Keratinocyte (primary cell): ENCODE results near the gene TEX19. TPM values are rescaled to one million over a fixed set of nuclear protein-coding genes. Genes with fewer than 3 reads are reported as not detected.

Experiments
- DNase-seq: peaks from one replicate; pipeline ENCODE4 v3.0.0-alpha.2; 2011; ENCODE audit warnings: low read depth, missing footprints, low spot score
- FAIRE-seq: peaks from 2 replicates; lab custom pipeline; 2011; peaks lifted over from hg19 to GRCh38; lab: Jason Lieb, UNC
- H2AFZ ChIP-seq: 2 replicates; pipeline ENCODE4 v1.6.0; 2012; ENCODE audit warnings: low read length, control low read depth, inconsistent platforms; ENCODE audit not compliant: control insufficient read depth
- H3K27ac ChIP-seq: 2 replicates; pipeline ENCODE4 v1.5.1; 2011; ENCODE audit warnings: low read length; ENCODE audit not compliant: control insufficient read depth, insufficient read depth
- H3K27me3 ChIP-seq: 3 replicates; pipeline ENCODE4 v1.6.0; 2011; ENCODE audit warnings: low read length; ENCODE audit not compliant: control insufficient read depth, insufficient read depth; ENCODE audit errors: extremely low read depth
- H3K36me3 ChIP-seq, 2 experiments: 2 replicates in 1 of 2; 3 replicates in 1 of 2; pipeline ENCODE4 v1.5.1; 2011; ENCODE audit warnings: low read length in 2 of 2, mild to moderate bottlenecking in 1 of 2; ENCODE audit not compliant: control insufficient read depth in 2 of 2, insufficient read depth in 2 of 2; ENCODE audit errors: extremely low read depth in 1 of 2
- H3K4me1 ChIP-seq: 3 replicates; pipeline ENCODE4 v1.5.1; 2011; ENCODE audit warnings: low read length; ENCODE audit not compliant: control insufficient read depth, insufficient read depth; ENCODE audit errors: extremely low read depth
- H3K4me2 ChIP-seq: 3 replicates; pipeline ENCODE4 v1.6.0; 2011; ENCODE audit warnings: low read depth, low read length; ENCODE audit not compliant: control insufficient read depth, insufficient read depth; ENCODE audit errors: extremely low read depth
- H3K4me3 ChIP-seq, 3 experiments: fragments of 200-600 bp in 1 of 3; sonication (generic) in 1 of 3; 2 replicates in 2 of 3; 3 replicates in 1 of 3; pipeline ENCODE4 v1.5.1; 2011 to 2016; ENCODE audit warnings: low read length in 3 of 3, mild to moderate bottlenecking in 3 of 3, control low read depth in 2 of 3, inconsistent platforms in 1 of 3, low read depth in 1 of 3, mixed read lengths in 1 of 3, mixed run types in 1 of 3, moderate library complexity in 1 of 3; ENCODE audit not compliant: control insufficient read depth in 2 of 3, insufficient read depth in 2 of 3; ENCODE audit errors: extremely low read depth in 1 of 3
- H3K79me2 ChIP-seq: 2 replicates; pipeline ENCODE4 v1.6.0; 2012; ENCODE audit warnings: low read length; ENCODE audit not compliant: control insufficient read depth, insufficient read depth
- H3K9ac ChIP-seq: 3 replicates; pipeline ENCODE4 v1.6.0; 2011; ENCODE audit warnings: low read length; ENCODE audit not compliant: control insufficient read depth, insufficient read depth; ENCODE audit errors: extremely low read depth
- H3K9me1 ChIP-seq: 3 replicates; pipeline ENCODE4 v1.6.0; 2011; ENCODE audit warnings: low read length; ENCODE audit not compliant: control insufficient read depth, insufficient read depth; ENCODE audit errors: extremely low read depth
- H3K9me3 ChIP-seq: 2 replicates; pipeline ENCODE4 v1.5.1; 2012; ENCODE audit warnings: low read depth, low read length; ENCODE audit not compliant: control insufficient read depth
- H4K20me1 ChIP-seq: 3 replicates; pipeline ENCODE4 v1.6.0; 2011; ENCODE audit warnings: low read length; ENCODE audit not compliant: control insufficient read depth, insufficient read depth; ENCODE audit errors: extremely low read depth
- CTCF ChIP-seq, 3 experiments: IDR thresholded peaks in 1 of 3; conservative IDR thresholded peaks in 1 of 3; optimal IDR thresholded peaks in 1 of 3; 2 replicates in 2 of 3; 3 replicates in 1 of 3; pipeline versions ENCODE3 to v1.5.1; 2011; ENCODE audit warnings: low read length in 3 of 3, mild to moderate bottlenecking in 3 of 3, moderate library complexity in 2 of 3, control low read depth in 1 of 3, inconsistent platforms in 1 of 3; ENCODE audit not compliant: insufficient read depth in 2 of 3; ENCODE audit errors: extremely low read depth in 1 of 3
- EZH2 ChIP-seq: IDR thresholded peaks from one replicate; pipeline ENCODE4 v1.6.1; 2012; ENCODE audit warnings: inconsistent platforms, mild to moderate bottlenecking, low read length, moderate library complexity
- dilution Hi-C: fragments of 300-500 bp; cut with MboI; formaldehyde crosslinking; loops from one replicate; pipeline ENCODE4 v1.7.0; 2020; ENCODE audit warnings: low sequenced_read_pairs; ENCODE audit not compliant: extremely low pct_ligation_motif_present
- polyA plus RNA-seq, 5 experiments: library from polyadenylated mRNA; depleted of rRNA in 3 of 5; stranded (reverse) in 3 of 5; stranded (forward) in 1 of 5; unstranded in 1 of 5; fragments of >200 nt; gene quantifications; 1 replicate in 1 of 5; 2 replicates in 3 of 5; 3 replicates in 1 of 5; pipeline versions ENCODE4 v1.2.1 to v1.2.3, GENCODE V29; 2011 to 2012; ENCODE audit warnings: missing spikeins in 2 of 5, low read depth in 1 of 5, low replicate concordance in 1 of 5

The TEX19 gene
- polyA plus RNA-seq, 1 donor (not counting 4 experiments of a cell fraction or from before 2014, with no cell fraction given): not detected

- FAIRE-seq: no peak
Observed at GRCh38 chr17:82399601-82400101, 40.6 kb downstream of the TEX19 start.

GRCh38 chr17:82400206-82400605, 41.2 kb downstream of the TEX19 start:
- TF ChIP-seq EZH2 (no peak), CTCF (optimal IDR thresholded peaks at IDR 0.05 in 1 of 3, IDR thresholded peaks at IDR 0.05 in 1 of 3, conservative IDR thresholded peaks at IDR 0.05 in 1 of 3; ENCODE audit: extremely low read depth in 1 of 3, insufficient read depth in 2 of 3, low read length in 3 of 3) (no peak)
- DNase-seq: no peak
- Histone ChIP-seq H3K9me3 (no peaks in the 10 kb centered on the region), H3K9me1 (no peaks in the 10 kb centered on the region), H3K79me2 (no peaks in the 10 kb centered on the region), H3K27me3 (no peaks in the 10 kb centered on the region), H3K36me3 (peaks cover 2 to 8% of the 10 kb centered on the region in 2 experiments), H3K4me1 (no peaks in the 10 kb centered on the region), H3K4me2 (no peak overlapping the region), H2AFZ (no peak overlapping the region), H3K4me3 (no peak overlapping the region), H3K9ac (no peak overlapping the region), H4K20me1 (no peaks in the 10 kb centered on the region), H3K27ac (no peak overlapping the region)
- dilution Hi-C loops: no loop called here
- FAIRE-seq: no peak

More at GRCh38 chr17:82399601-82400101, 40.6 kb downstream of the TEX19 start:
- TF ChIP-seq EZH2: no peak
- no peak for TF ChIP-seq CTCF (optimal IDR thresholded peaks at IDR 0.05 in 1 of 3, IDR thresholded peaks at IDR 0.05 in 1 of 3, conservative IDR thresholded peaks at IDR 0.05 in 1 of 3; ENCODE audit: extremely low read depth in 1 of 3, insufficient read depth in 2 of 3, low read length in 3 of 3)
- no peaks in the 10 kb centered on the region for H3K27me3 ChIP-seq
- no peak overlapping the region for H3K27ac ChIP-seq
- DNase-seq: no peak
- no peaks in the 10 kb centered on the region for H4K20me1 ChIP-seq
- no peak overlapping the region for H3K4me3 ChIP-seq
- H3K4me2 ChIP-seq: no peak overlapping the region
- H3K9me3 ChIP-seq: no peaks in the 10 kb centered on the region
- no peak overlapping the region for H3K9ac ChIP-seq
- H3K9me1 ChIP-seq: no peaks in the 10 kb centered on the region
- no peaks in the 10 kb centered on the region for H3K79me2 ChIP-seq
- H3K4me1 ChIP-seq: no peaks in the 10 kb centered on the region
- dilution Hi-C loops: no loop called here
- H2AFZ ChIP-seq: no peak overlapping the region
- H3K36me3 ChIP-seq: peaks cover 2 to 8% of the 10 kb centered on the region in 2 experiments
